Tibial nerve (tissue), 4 donors: Measurements from ENCODE around the gene FRY. TPM values are rescaled to one million over a fixed set of nuclear protein-coding genes. Genes with fewer than 3 reads are reported as not detected.

ENCODE experiments used
- DNase-seq, 2 donors: peaks; one replicate each; pipeline ENCODE4 v3.0.0-alpha.2; 2019; ENCODE audit warnings: low spot score in 2 of 2
- H3K27ac ChIP-seq, 4 donors: fragments of 200-600 bp; sonication (generic) in 3 of 4; one replicate each; pipeline ENCODE4 v1.5.1; 2017 to 2019; ENCODE audit warnings: mild to moderate bottlenecking in 1 of 4
- H3K27me3 ChIP-seq, 2 donors: fragments of 200-600 bp; sonication (generic) in 1 of 2; one replicate each; pipeline versions ENCODE4 v1.5.1 to v1.6.0; 2017 to 2019
- H3K36me3 ChIP-seq, 3 donors: fragments of 200-600 bp; sonication (generic); one replicate each; pipeline ENCODE4 v1.5.1; 2018 to 2019
- H3K4me1 ChIP-seq, 4 donors: fragments of 200-600 bp; sonication (generic) in 3 of 4; one replicate each; pipeline ENCODE4 v1.5.1; 2017 to 2019
- H3K4me3 ChIP-seq, 4 donors: fragments of 200-600 bp; sonication (generic) in 3 of 4; one replicate each; pipeline ENCODE4 v1.5.1; 2017 to 2019; ENCODE audit warnings: mild to moderate bottlenecking in 1 of 4, moderate library complexity in 1 of 4
- H3K9me3 ChIP-seq, 4 donors: fragments of 200-600 bp; sonication (generic) in 3 of 4; one replicate each; pipeline ENCODE4 v1.5.1; 2017 to 2019
- CTCF ChIP-seq, 5 experiments: fragments of 200-600 bp in 3 of 5; fragments of 450-650 bp in 2 of 5; sonication (generic) in 3 of 5; IDR thresholded peaks; one replicate each; pipeline ENCODE4 v1.5.1; 2016 to 2019; ENCODE audit warnings: antibody characterized with exemption in 5 of 5, mild to moderate bottlenecking in 3 of 5, moderate library complexity in 2 of 5
- EP300 ChIP-seq, 2 donors: sonication (generic); formaldehyde crosslinking; IDR thresholded peaks; one replicate each; pipeline ENCODE4 v1.6.1; 2017; ENCODE audit warnings: antibody characterized with exemption in 2 of 2, mild to moderate bottlenecking in 1 of 2
- POLR2A ChIP-seq, 2 donors: fragments of 450-650 bp; IDR thresholded peaks; one replicate each; pipeline ENCODE4 v1.6.1; 2017; ENCODE audit warnings: antibody characterized with exemption in 2 of 2, mild to moderate bottlenecking in 2 of 2, moderate library complexity in 2 of 2
- WGBS, 2 donors: methylation state at CpG; one replicate each; pipeline ENCODE4 v1.1.5; 2018; 5-methylcytosine and 5-hydroxymethylcytosine counted together
- total RNA-seq, 4 donors: library from RNA; depleted of rRNA; stranded (reverse); fragments of >200 nt; gene quantifications; one replicate each; pipeline ENCODE4 v1.1.0, GENCODE V29; 2016

The FRY gene
- total RNA-seq, 4 donors from 2014 or later: 48.9 to 94.6 (median 75.8) TPM

GRCh38 chr13:32060401-32060878, 28.9 kb downstream of the FRY start:
- WGBS, 2 donors: 54 to 65% methylated on average over 5 of the region's 5 CpGs
- H3K4me3 ChIP-seq: no peak overlapping the region
- TF ChIP-seq POLR2A (IDR thresholded peaks at IDR 0.05) (no peak), EP300 (IDR thresholded peaks at IDR 0.05) (no peak), CTCF (IDR thresholded peaks at IDR 0.05) (no peak)
- H3K27ac ChIP-seq: no peak overlapping the region
- DNase-seq: no peak
- no peaks in the 10 kb centered on the region for H3K27me3 ChIP-seq
- H3K4me1 ChIP-seq: no peaks in the 10 kb centered on the region
- H3K9me3 ChIP-seq: no peaks in the 10 kb centered on the region
- H3K36me3 ChIP-seq: no peaks in the 10 kb centered on the region

- WGBS, 2 donors: 72 to 75% methylated on average over 8 of the region's 8 CpGs
- TF ChIP-seq POLR2A (IDR thresholded peaks at IDR 0.05): no peak
- no peak for TF ChIP-seq CTCF (IDR thresholded peaks at IDR 0.05)
- TF ChIP-seq EP300 (IDR thresholded peaks at IDR 0.05): no peak
- H3K36me3 ChIP-seq: no peaks in the 10 kb centered on the region
- H3K4me1 ChIP-seq: no peaks in the 10 kb centered on the region
- no peaks in the 10 kb centered on the region for H3K27me3 ChIP-seq
- H3K27ac ChIP-seq: no peak overlapping the region
- H3K9me3 ChIP-seq: no peaks in the 10 kb centered on the region
- no peak for DNase-seq
- no peak overlapping the region for H3K4me3 ChIP-seq
Observed at GRCh38 chr13:32063619-32064233, 32.2 kb downstream of the FRY start.

- no peaks in the 10 kb centered on the region for H3K27me3 ChIP-seq
- H3K4me3 ChIP-seq: no peak overlapping the region
- no peaks in the 10 kb centered on the region for H3K4me1 ChIP-seq
- H3K9me3 ChIP-seq: no peaks in the 10 kb centered on the region
- DNase-seq: no peak
- no peak for TF ChIP-seq POLR2A (IDR thresholded peaks at IDR 0.05)
- no peak for TF ChIP-seq EP300 (IDR thresholded peaks at IDR 0.05)
- TF ChIP-seq CTCF (IDR thresholded peaks at IDR 0.05): no peak
- H3K36me3 ChIP-seq: no peaks in the 10 kb centered on the region
- H3K27ac ChIP-seq: no peak overlapping the region
- WGBS, 2 donors: 87 to 93% methylated on average over 6 of the region's 6 CpGs
Observed at GRCh38 chr13:32067149-32067961, 35.8 kb downstream of the FRY start.

- 80 to 88% methylated on average over 5 of the region's 5 CpGs for WGBS, 2 donors
- Histone ChIP-seq H3K27me3 (no peaks in the 10 kb centered on the region), H3K27ac (no peak overlapping the region), H3K4me3 (no peak overlapping the region), H3K4me1 (no peaks in the 10 kb centered on the region), H3K36me3 (no peaks in the 10 kb centered on the region), H3K9me3 (no peaks in the 10 kb centered on the region)
- DNase-seq: no peak
- no peak for TF ChIP-seq CTCF (IDR thresholded peaks at IDR 0.05)
- no peak for TF ChIP-seq EP300 (IDR thresholded peaks at IDR 0.05)
- TF ChIP-seq POLR2A (IDR thresholded peaks at IDR 0.05): no peak
Observed at GRCh38 chr13:32068255-32068654, 36.7 kb downstream of the FRY start.

GRCh38 chr13:32073180-32073864, 41.7 kb downstream of the FRY start:
- TF ChIP-seq POLR2A (IDR thresholded peaks at IDR 0.05) (no peak), CTCF (IDR thresholded peaks at IDR 0.05) (no peak), EP300 (IDR thresholded peaks at IDR 0.05) (no peak)
- no peak for DNase-seq
- Histone ChIP-seq H3K4me3 (no peak overlapping the region), H3K27me3 (no peaks in the 10 kb centered on the region), H3K9me3 (no peaks in the 10 kb centered on the region), H3K4me1 (no peaks in the 10 kb centered on the region), H3K36me3 (no peaks in the 10 kb centered on the region), H3K27ac (no peak overlapping the region)
- WGBS, 2 donors: 90 to 94% methylated on average over 6 of the region's 6 CpGs
